Measurements from ENCODE around the gene JPH3.

DNA sequence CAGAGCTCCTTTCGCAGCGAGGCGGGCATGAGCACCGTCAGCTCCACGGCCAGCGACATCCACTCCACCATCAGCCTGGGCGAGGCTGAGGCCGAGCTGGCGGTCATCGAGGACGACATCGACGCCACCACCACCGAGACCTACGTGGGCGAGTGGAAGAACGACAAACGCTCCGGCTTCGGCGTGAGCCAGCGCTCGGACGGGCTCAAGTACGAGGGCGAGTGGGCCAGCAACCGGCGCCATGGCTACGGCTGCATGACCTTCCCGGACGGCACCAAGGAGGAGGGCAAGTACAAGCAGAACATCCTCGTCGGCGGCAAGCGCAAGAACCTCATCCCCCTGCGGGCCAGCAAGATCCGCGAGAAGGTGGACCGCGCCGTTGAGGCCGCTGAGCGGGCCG lies 42.3 kb downstream of the JPH3 start:
- TF ChIP-seq, protein P1, sequence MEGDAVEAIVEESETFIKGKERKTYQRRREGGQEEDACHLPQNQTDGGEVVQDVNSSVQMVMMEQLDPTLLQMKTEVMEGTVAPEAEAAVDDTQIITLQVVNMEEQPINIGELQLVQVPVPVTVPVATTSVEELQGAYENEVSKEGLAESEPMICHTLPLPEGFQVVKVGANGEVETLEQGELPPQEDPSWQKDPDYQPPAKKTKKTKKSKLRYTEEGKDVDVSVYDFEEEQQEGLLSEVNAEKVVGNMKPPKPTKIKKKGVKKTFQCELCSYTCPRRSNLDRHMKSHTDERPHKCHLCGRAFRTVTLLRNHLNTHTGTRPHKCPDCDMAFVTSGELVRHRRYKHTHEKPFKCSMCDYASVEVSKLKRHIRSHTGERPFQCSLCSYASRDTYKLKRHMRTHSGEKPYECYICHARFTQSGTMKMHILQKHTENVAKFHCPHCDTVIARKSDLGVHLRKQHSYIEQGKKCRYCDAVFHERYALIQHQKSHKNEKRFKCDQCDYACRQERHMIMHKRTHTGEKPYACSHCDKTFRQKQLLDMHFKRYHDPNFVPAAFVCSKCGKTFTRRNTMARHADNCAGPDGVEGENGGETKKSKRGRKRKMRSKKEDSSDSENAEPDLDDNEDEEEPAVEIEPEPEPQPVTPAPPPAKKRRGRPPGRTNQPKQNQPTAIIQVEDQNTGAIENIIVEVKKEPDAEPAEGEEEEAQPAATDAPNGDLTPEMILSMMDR (IDR thresholded peaks at IDR 0.05; ENCODE audit: low read depth, low read length, poor library complexity, severe bottlenecking): no peak
- TF ChIP-seq EZH2phosphoT487 (IDR thresholded peaks at IDR 0.05; ENCODE audit: borderline replicate concordance, low read length): no peak

All from DOHH2 (cell line).